22Rv1 (cell line): ENCODE measurements around the gene YTHDF1.

Source experiments
- H3K27ac ChIP-seq: fragments of 450-650 bp; 2 replicates; pipeline ENCODE4 v1.5.1; 2017
- CTCF ChIP-seq: fragments of 450-650 bp; IDR thresholded peaks from 2 replicates; pipeline ENCODE4 v1.5.1; 2017; ENCODE audit warnings: mild to moderate bottlenecking
- ZFX ChIP-seq: fragments of 450-650 bp; IDR thresholded peaks from 2 replicates; pipeline ENCODE4 v1.6.1; 2017; ENCODE audit warnings: antibody characterized with exemption, borderline replicate concordance

YTHDF1 gene

GRCh38 chr20:63182425-63182824 is 33.5 kb downstream of the YTHDF1 start:
- no peak for TF ChIP-seq CTCF
- TF ChIP-seq ZFX, result no peak
- H3K27ac ChIP-seq, result no peak overlapping the region

- TF ChIP-seq ZFX (no peak), CTCF (no peak)
- H3K27ac ChIP-seq, result no peak overlapping the region
These were observed 34.7 kb downstream of the YTHDF1 start for GRCh38 chr20:63181226-63181625.

GRCh38 chr20:63180569-63181185 is 35.3 kb downstream of the YTHDF1 start:
- TF ChIP-seq ZFX (no peak), CTCF (no peak)
- H3K27ac ChIP-seq, result no peak overlapping the region

GRCh38 chr20:63179687-63180568 is 36.0 kb downstream of the YTHDF1 start:
- no peak overlapping the region for H3K27ac ChIP-seq
- TF ChIP-seq ZFX (no peak), CTCF (no peak; the same call in 1 of the 2 replicates)

- no peak overlapping the region for H3K27ac ChIP-seq
- TF ChIP-seq ZFX (no peak), CTCF (peak; percentile 80)
These were observed 36.8 kb downstream of the YTHDF1 start for GRCh38 chr20:63178889-63179686.

- no peak for TF ChIP-seq CTCF
- TF ChIP-seq ZFX, result no peak
- no peak overlapping the region for H3K27ac ChIP-seq
These were observed 37.5 kb downstream of the YTHDF1 start for GRCh38 chr20:63178446-63178820.
